ENCODE data around the gene CC2D1B. TPM values are rescaled to one million over a fixed set of nuclear protein-coding genes. Genes with fewer than 3 reads are reported as not detected.

CC2D1B gene
- total and polyA plus RNA-seq, 9 of the 15 experiments (the other 6 are each of a cell fraction or from before 2014, with no cell fraction given), result 1.2 to 33.6 (median 25.5) TPM

- intact Hi-C loops (cut with micrococcal nuclease), result no loop called here
- TF ChIP-seq ZBTB49 (CRISPR knock-in tag; IDR thresholded peaks at IDR 0.05; ENCODE audit: borderline replicate concordance), result no peak
- TF ChIP-seq POLR2AphosphoS5 (IDR thresholded peaks at IDR 0.05; ENCODE audit: control insufficient read depth, insufficient read depth, low read depth, low read length), result no peak
- no peak for TF ChIP-seq YBX1 (IDR thresholded peaks at IDR 0.05)
- TF ChIP-seq RBM39 (optimal IDR thresholded peaks at IDR 0.05; ENCODE audit: low read depth, low read length), result no peak
- TF ChIP-seq SLC30A9 (CRISPR knock-in tag; IDR thresholded peaks at IDR 0.05), result no peak
- TF ChIP-seq MLLT1 (IDR thresholded peaks at IDR 0.05), result no peak
- TF ChIP-seq NFATC3 (IDR thresholded peaks at IDR 0.05), result no peak
- TF ChIP-seq ZNF561 (CRISPR knock-in tag; conservative IDR thresholded peaks at IDR 0.05), result no peak
- TF ChIP-seq MYBL2 (IDR thresholded peaks at IDR 0.05; ENCODE audit: low read depth), result no peak
- no peak for TF ChIP-seq MYBL2 (CRISPR knock-in tag; IDR thresholded peaks at IDR 0.05; ENCODE audit: borderline replicate concordance)
- TF ChIP-seq VEZF1 (CRISPR knock-in tag; IDR thresholded peaks at IDR 0.05), result no peak
- no peak for TF ChIP-seq CBFA2T3 (IDR thresholded peaks at IDR 0.05)
- TF ChIP-seq ZNF354B (CRISPR knock-in tag; IDR thresholded peaks at IDR 0.05), result no peak
- no peak for TF ChIP-seq BHLHE40 (IDR thresholded peaks at IDR 0.05; ENCODE audit: low read length)
- CTCF ChIA-PET (ENCODE audit: low intra/inter-chr PET ratio), result no interaction called here
These were observed 19.4 kb upstream of the CC2D1B start for GRCh38 chr1:52385376-52385775.

More at GRCh38 chr1:52385376-52385775, 19.4 kb upstream of the CC2D1B start:
- peaks cover 16% of the 10 kb centered on the region; the same call in 2 of the 3 replicates for H3K79me2 ChIP-seq (ENCODE audit: control insufficient read depth, insufficient read depth, low read length)
- no peaks in the 10 kb centered on the region; the same call in 1 of the 2 replicates for H4K20me1 ChIP-seq (replicated peaks; ENCODE audit: control insufficient read depth, insufficient read depth, low read length)
- no peaks in the 10 kb centered on the region for H3K9me1 ChIP-seq (ENCODE audit: control insufficient read depth, insufficient read depth, low read length)
- 88% methylated on average over 3 of the region's 3 CpGs for WGBS (ENCODE audit: insufficient coverage, low coverage, missing lambda C conversion rate)
- no peak overlapping the region for H3K4me2 ChIP-seq (ENCODE audit: insufficient read depth, low read length)
- no peaks in the 10 kb centered on the region for H3K27me3 ChIP-seq (ENCODE audit: control insufficient read depth in 2 of 2, insufficient read depth in 2 of 2, low read length in 2 of 2)
- H3K4me3 ChIP-seq, result no peak overlapping the region
- FAIRE-seq (no peak), DNase-seq (ENCODE audit: extremely low read depth in 1 of 4, low spot score in 3 of 4) (no peak), ATAC-seq (no peak)
- in situ Hi-C loops (cut with MboI), result no loop called here
- no TSS peak for BruUV-seq (replicated peaks)
- H2AFZ ChIP-seq (ENCODE audit: low read depth, low read length), result no peak overlapping the region
- H3K36me3 ChIP-seq (ENCODE audit: control insufficient read depth, insufficient read depth, low read length), result peaks cover 99% of the 10 kb centered on the region
- no peak overlapping the region for H3K27ac ChIP-seq (ENCODE audit: extremely low read depth, low read depth, low read length)
- no peaks in the 10 kb centered on the region for H3K9me3 ChIP-seq (replicated peaks; ENCODE audit: control insufficient read depth, insufficient read depth, low read depth, low read length)
- H3K9ac ChIP-seq (ENCODE audit: insufficient read depth in 1 of 2, low read depth in 2 of 2, low read length in 2 of 2), result no peak overlapping the region
- POLR2A ChIA-PET, result interaction anchor here (1.7 kb wide), 1 partner anchor 18 kb away, joined by 3 read pairs; no protein-coding TSS in a partner anchor
- H3K4me1 ChIP-seq (replicated peaks in 1 of 2; ENCODE audit: control insufficient read depth in 2 of 2, insufficient read depth in 2 of 2, low read length in 2 of 2), result no peaks in the 10 kb centered on the region
